IMR-90 (cell line): ENCODE data around the gene VKORC1L1. TPM values are rescaled to one million over a fixed set of nuclear protein-coding genes. Genes with fewer than 3 reads are reported as not detected.

Experiments
- ATAC-seq: fragments of 200-7000 bp; cut with Tn5 transposase; 2 replicates; pipeline ENCODE4 v1.9.1; 2020; ENCODE audit warnings: low read depth, mild to moderate bottlenecking, moderate library complexity
- BruUV-seq: library from RNA; stranded (reverse); fragments of 400-500 nt; replicated peaks from 2 replicates; lab custom pipeline; 2021; lab: Mats Ljungman, UMichigan
- CTCF ChIA-PET: fragments of 300-600 bp; formaldehyde crosslinking; extraction: SDS; loops from one replicate; lab custom pipeline; 2021; ENCODE audit warnings: antibody characterized with exemption; lab: Yijun Ruan, JAX
- POLR2A ChIA-PET: fragments of 300-600 bp; sonication (Branson Sonifier 250); formaldehyde crosslinking; loops from one replicate; lab custom pipeline; 2022; ENCODE audit warnings: antibody characterized with exemption; ENCODE audit not compliant: unreplicated experiment; lab: Charles Lee
- DNase-seq: peaks from one replicate; pipeline ENCODE4 v3.0.0; 2013
- H2AFZ ChIP-seq: replicated peaks from 2 replicates; pipeline ENCODE3; 2013; ENCODE audit warnings: low read length, mild to moderate bottlenecking; ENCODE audit not compliant: poor library complexity
- H2AK5ac ChIP-seq: 2 replicates; pipeline ENCODE4 v1.6.1; 2013; ENCODE audit warnings: low read depth, low read length, inconsistent platforms
- H2AK9ac ChIP-seq: replicated peaks from 2 replicates; pipeline ENCODE3; 2013; ENCODE audit warnings: mild to moderate bottlenecking, low read depth, low read length, moderate library complexity; ENCODE audit not compliant: poor library complexity
- H2BK120ac ChIP-seq: 2 replicates; pipeline ENCODE4 v1.6.1; 2013; ENCODE audit warnings: low read depth, low read length, inconsistent platforms
- H2BK15ac ChIP-seq: 3 replicates; pipeline ENCODE4 v1.6.1; 2013; ENCODE audit warnings: low read depth, low read length, inconsistent platforms
- H2BK20ac ChIP-seq: 2 replicates; pipeline ENCODE4 v1.6.1; 2013; ENCODE audit warnings: low read depth, mild to moderate bottlenecking, inconsistent platforms, low read length, moderate library complexity
- H2BK5ac ChIP-seq: 2 replicates; pipeline ENCODE4 v1.6.1; 2013; ENCODE audit warnings: mild to moderate bottlenecking, low read depth, low read length, inconsistent platforms; ENCODE audit not compliant: poor library complexity, severe bottlenecking
- H3K14ac ChIP-seq: replicated peaks from 2 replicates; pipeline ENCODE4 v1.6.1; 2013; ENCODE audit warnings: low read depth, low read length, inconsistent platforms
- H3K18ac ChIP-seq: 2 replicates; pipeline ENCODE4 v1.6.1; 2013; ENCODE audit warnings: low read depth, low read length, control low read depth
- H3K23ac ChIP-seq: 2 replicates; pipeline ENCODE4 v1.6.1; 2013; ENCODE audit warnings: low read depth, low read length, inconsistent platforms
- H3K27ac ChIP-seq: 2 replicates; pipeline ENCODE4 v1.5.1; 2013; ENCODE audit warnings: mild to moderate bottlenecking, control low read depth, low read length; ENCODE audit not compliant: insufficient read depth
- H3K27me3 ChIP-seq: 2 replicates; pipeline ENCODE4 v1.6.1; 2013; ENCODE audit warnings: low read length; ENCODE audit not compliant: control insufficient read depth, insufficient read depth
- H3K36me3 ChIP-seq: 2 replicates; pipeline ENCODE4 v1.6.1; 2013; ENCODE audit warnings: low read length, mixed read lengths; ENCODE audit not compliant: control insufficient read depth, insufficient read depth
- H3K4ac ChIP-seq: 2 replicates; pipeline ENCODE4 v1.6.1; 2013; ENCODE audit warnings: low read depth, low read length, inconsistent platforms
- H3K4me1 ChIP-seq: 2 replicates; pipeline ENCODE4 v1.6.1; 2013; ENCODE audit warnings: low read length, mixed read lengths; ENCODE audit not compliant: control insufficient read depth, insufficient read depth
- H3K4me2 ChIP-seq: 2 replicates; pipeline ENCODE4 v1.6.1; 2013; ENCODE audit warnings: low read depth, mild to moderate bottlenecking, control low read depth, low read length, moderate library complexity
- H3K4me3 ChIP-seq: 2 replicates; pipeline ENCODE4 v1.5.1; 2013; ENCODE audit warnings: low read depth, mild to moderate bottlenecking, control low read depth, low read length, moderate library complexity; ENCODE audit not compliant: insufficient read depth
- H3K56ac ChIP-seq: 2 replicates; pipeline ENCODE4 v1.6.1; 2013; ENCODE audit warnings: low read length, inconsistent platforms; ENCODE audit not compliant: insufficient read depth; ENCODE audit errors: extremely low read depth
- H3K79me1 ChIP-seq, 2 experiments: 2 replicates each; pipeline ENCODE4 v1.6.1; 2013; ENCODE audit warnings: low read length in 2 of 2, inconsistent platforms in 1 of 2, low read depth in 1 of 2
- H3K9ac ChIP-seq: 2 replicates; pipeline ENCODE4 v1.6.1; 2013; ENCODE audit warnings: low read depth, low read length, control low read depth
- H3K9me1 ChIP-seq: 2 replicates; pipeline ENCODE4 v1.6.1; 2013; ENCODE audit warnings: low read length, inconsistent platforms; ENCODE audit not compliant: insufficient read depth
- H3K9me3 ChIP-seq: 2 replicates; pipeline ENCODE4 v1.6.1; 2013; ENCODE audit warnings: low read length; ENCODE audit not compliant: control insufficient read depth, insufficient read depth
- H4K20me1 ChIP-seq: 2 replicates; pipeline ENCODE4 v1.6.1; 2013; ENCODE audit warnings: low read length, inconsistent platforms; ENCODE audit not compliant: insufficient read depth
- H4K5ac ChIP-seq: 2 replicates; pipeline ENCODE4 v1.6.1; 2013; ENCODE audit warnings: mild to moderate bottlenecking, low read depth, low read length, control low read depth
- H4K8ac ChIP-seq, 2 experiments: 2 replicates each; pipeline ENCODE4 v1.6.1; 2013; ENCODE audit warnings: low read depth in 2 of 2, low read length in 2 of 2, control low read depth in 1 of 2, inconsistent platforms in 1 of 2
- H4K91ac ChIP-seq: 2 replicates; pipeline ENCODE4 v1.6.1; 2013; ENCODE audit warnings: low read depth, low read length, inconsistent platforms; ENCODE audit not compliant: insufficient read depth
- RCOR1 ChIP-seq: IDR thresholded peaks from 2 replicates; pipeline ENCODE4 v1.6.1; 2012; ENCODE audit warnings: mild to moderate bottlenecking, low read length, improper control_type of control experiment; ENCODE audit not compliant: insufficient replicate concordance
- WGBS, 2 experiments: methylation state at CpG; one replicate each; pipeline versions ENCODE4 v1.1.5 to v1.1.7; 2013; ENCODE audit warnings: missing lambda C conversion rate in 2 of 2; ENCODE audit not compliant: insufficient read length in 1 of 2; ENCODE audit errors: extremely low coverage in 2 of 2; 5-methylcytosine and 5-hydroxymethylcytosine counted together
- dilution Hi-C: fragments of 300-500 bp; cut with HindIII; formaldehyde crosslinking; loops from one replicate; pipeline ENCODE4 v1.14.3; 2018; ENCODE audit warnings: low sequenced_read_pairs; ENCODE audit not compliant: unreplicated experiment
- in situ Hi-C: fragments of 300-500 bp; cut with MboI; formaldehyde crosslinking; loops from 3 replicates; pipeline ENCODE4 v1.14.3; 2019; ENCODE audit warnings: low sequenced_read_pairs, inconsistent platforms, mixed read lengths
- intact Hi-C: fragments of 100-400 bp; cut with micrococcal nuclease; formaldehyde crosslinking; loops from 2 replicates; pipeline ENCODE4 v1.10.0; 2022
- polyA plus RNA-seq, 3 experiments: library from polyadenylated mRNA; depleted of rRNA; stranded (reverse); fragments of >200 nt; gene quantifications; 2 replicates each; pipeline ENCODE4 v1.2.3, GENCODE V29; 2012; ENCODE audit warnings: low replicate concordance in 1 of 3
- total RNA-seq: library from RNA; depleted of rRNA; stranded (reverse); fragments of >200 nt; gene quantifications from 2 replicates; pipeline ENCODE4 v1.2.3, GENCODE V29; 2012

VKORC1L1 gene
- total and polyA plus RNA-seq, 2 of the 4 experiments (the other 2 are of a cell fraction) = 12.5 to 14.5 TPM

- intact Hi-C loops (loop anchor here (10.0 kb wide), 1 partner anchor 62 kb away; the partner anchor contains the start of gene VKORC1L1), dilution Hi-C loops (no loop called here), in situ Hi-C loops (no loop called here)
- H2BK20ac ChIP-seq = no peak overlapping the region
- H3K4me2 ChIP-seq = no peak overlapping the region
- H2BK5ac ChIP-seq = no peak overlapping the region
- H3K14ac ChIP-seq = no peak overlapping the region
- 0 out of 2 replicates have a peak, but pooled peaks cover 1% of the 10 kb centered on the region for H3K36me3 ChIP-seq
- no peak for TF ChIP-seq RCOR1
- H4K5ac ChIP-seq = no peak overlapping the region
- H3K4me1 ChIP-seq = peaks cover 3% of the 10 kb centered on the region
- H3K27me3 ChIP-seq = no peaks in the 10 kb centered on the region
- ChIA-PET CTCF (no interaction called here), POLR2A (no interaction called here)
- no peak overlapping the region for H3K4ac ChIP-seq
- peaks cover 4% of the 10 kb centered on the region; the same call in 1 of the 2 replicates for H3K9me1 ChIP-seq
- no peak overlapping the region for H3K4me3 ChIP-seq
- no peak overlapping the region for H3K9ac ChIP-seq
- no peak overlapping the region for H3K56ac ChIP-seq
- no peak overlapping the region for H3K27ac ChIP-seq
- H2BK120ac ChIP-seq = no peak overlapping the region
- no peak overlapping the region for H4K8ac ChIP-seq
- H2BK15ac ChIP-seq = no peak overlapping the region
- no peak overlapping the region for H4K91ac ChIP-seq
- H3K18ac ChIP-seq = no peak overlapping the region
- WGBS, 2 experiments = no CpG with 5 or more reads among the region's 2 CpGs
- no peak overlapping the region for H2AFZ ChIP-seq
- H2AK5ac ChIP-seq = no peak overlapping the region
- H3K79me1 ChIP-seq = peaks cover 29 to 58% of the 10 kb centered on the region in 2 experiments
- DNase-seq (no peak), ATAC-seq (no peak)
- no peaks in the 10 kb centered on the region for H3K9me3 ChIP-seq
- H3K23ac ChIP-seq = no peak overlapping the region
- H4K20me1 ChIP-seq = peaks cover 8% of the 10 kb centered on the region; the same call in 1 of the 2 replicates
- H2AK9ac ChIP-seq = no peak overlapping the region
- no TSS peak for BruUV-seq
Measured at GRCh38 chr7:65937296-65937695, 64.4 kb downstream of the VKORC1L1 start.
